GM12878 (cell line): ENCODE results near the gene AWAT1. TPM values are rescaled to one million over a fixed set of nuclear protein-coding genes. Genes with fewer than 3 reads are reported as not detected.
"Not testable (repeated sequence)": the region's sequence is repeated elsewhere in the genome, so short reads cannot be mapped to it uniquely, and the experiment has no call there.

Experiments used
- ATAC-seq: fragments of 200-7000 bp; cut with Tn5 transposase; 3 replicates; pipeline ENCODE4 v1.9.1; 2020; ENCODE audit warnings: mild to moderate bottlenecking, moderate library complexity
- BruUV-seq: library from RNA; stranded (reverse); fragments of 400-500 nt; replicated peaks from 2 replicates; lab custom pipeline; 2021; lab: Mats Ljungman, UMichigan
- CTCF ChIA-PET: fragments of 300-600 bp; sonication (Branson Sonifier 250); formaldehyde crosslinking; extraction: SDS; loops from one replicate; lab custom pipeline; 2021; ENCODE audit warnings: inconsistent platforms; lab: Yijun Ruan, JAX
- POLR2A ChIA-PET: fragments of 350-600 bp; formaldehyde crosslinking; extraction: SDS; loops from one replicate; lab custom pipeline; 2021; ENCODE audit warnings: inconsistent platforms; lab: Charles Lee
- RAD21 ChIA-PET: fragments of 300-600 bp; sonication (Branson Sonifier 250); formaldehyde crosslinking; loops from one replicate; lab custom pipeline; 2023; ENCODE audit warnings: antibody characterized with exemption; ENCODE audit not compliant: unreplicated experiment; lab: Charles Lee
- SMC1A ChIA-PET: fragments of 300-600 bp; sonication (Branson Sonifier 250); formaldehyde crosslinking; loops from one replicate; lab custom pipeline; 2023; ENCODE audit not compliant: unreplicated experiment, uncharacterized antibody; lab: Charles Lee
- DNase-seq: peaks from one replicate; pipeline ENCODE4 v3.0.0-alpha.2; 2011; ENCODE audit warnings: low read depth, low spot score
- FAIRE-seq: peaks from 3 replicates; lab custom pipeline; 2011; peaks lifted over from hg19 to GRCh38; lab: Jason Lieb, UNC
- H2AFZ ChIP-seq: 2 replicates; pipeline ENCODE4 v1.6.0; 2011; ENCODE audit warnings: low read depth, low read length, control low read depth; ENCODE audit not compliant: control insufficient read depth
- H3K27ac ChIP-seq: 2 replicates; pipeline ENCODE4 v1.5.1; 2011; ENCODE audit warnings: control low read depth; ENCODE audit not compliant: control insufficient read depth, insufficient read depth
- H3K27me3 ChIP-seq, 2 experiments: replicated peaks in 1 of 2; 2 replicates each; pipeline versions ENCODE4 v1.6.0 to v1.6.1; 2011; ENCODE audit warnings: low read length in 1 of 2; ENCODE audit not compliant: control insufficient read depth in 2 of 2, insufficient read depth in 2 of 2
- H3K36me3 ChIP-seq, 2 experiments: 2 replicates each; pipeline ENCODE4 v1.5.1; 2011; ENCODE audit warnings: low read length in 1 of 2; ENCODE audit not compliant: control insufficient read depth in 2 of 2, insufficient read depth in 2 of 2
- H3K4me1 ChIP-seq: 2 replicates; pipeline ENCODE4 v1.6.1; 2011; ENCODE audit warnings: mild to moderate bottlenecking, low read length, moderate library complexity, mixed read lengths; ENCODE audit not compliant: control insufficient read depth, insufficient read depth
- H3K4me2 ChIP-seq: 2 replicates; pipeline ENCODE4 v1.6.0; 2011; ENCODE audit warnings: control low read depth; ENCODE audit not compliant: control insufficient read depth, insufficient read depth
- H3K4me3 ChIP-seq: fragments of 200-600 bp; sonication (generic); 2 replicates; pipeline ENCODE4 v1.5.1; 2016
- H3K79me2 ChIP-seq: 2 replicates; pipeline ENCODE4 v1.6.0; 2011; ENCODE audit warnings: low read length; ENCODE audit not compliant: control insufficient read depth, insufficient read depth
- H3K9ac ChIP-seq: 2 replicates; pipeline ENCODE4 v1.8.0; 2011; ENCODE audit warnings: low read length, control low read depth, mixed read lengths; ENCODE audit not compliant: control insufficient read depth, insufficient read depth
- H3K9me3 ChIP-seq: replicated peaks from 3 replicates; pipeline ENCODE4 v1.5.1; 2011; ENCODE audit warnings: mild to moderate bottlenecking, low read length; ENCODE audit not compliant: control insufficient read depth, insufficient read depth
- H4K20me1 ChIP-seq: 2 replicates; pipeline ENCODE4 v1.6.0; 2011; ENCODE audit not compliant: control insufficient read depth, insufficient read depth
- ZNF592 ChIP-seq: fragments of 450-650 bp; IDR thresholded peaks from 2 replicates; pipeline ENCODE4 v1.6.1; 2017; ENCODE audit warnings: mild to moderate bottlenecking, moderate library complexity
- WGBS: methylation state at CpG from one replicate; pipeline ENCODE4 v1.1.6; 2016; ENCODE audit warnings: low lambda C conversion rate; ENCODE audit not compliant: insufficient replicate concordance, insufficient coverage; ENCODE audit errors: missing lambda C conversion rate; 5-methylcytosine and 5-hydroxymethylcytosine counted together
- in situ Hi-C: fragments of 300-500 bp; cut with MboI; formaldehyde crosslinking; loops from 9 replicates; pipeline ENCODE4 v1.14.3; 2018; ENCODE audit warnings: mixed read lengths
- intact Hi-C: fragments of 100-400 bp; cut with micrococcal nuclease; formaldehyde crosslinking; loops from one replicate; pipeline ENCODE4 v1.14.2; 2022; ENCODE audit not compliant: unreplicated experiment
- polyA plus RNA-seq, 11 experiments: library from polyadenylated mRNA; depleted of rRNA in 4 of 11; unstranded in 6 of 11; stranded (reverse) in 5 of 11; fragments of >200 nt; fragmentation: Nextera tagmentation in 4 of 11; fragmentation: Illumina TruSeq in 1 of 11; extraction: Ambion mirVana in 4 of 11; extraction: Trizol in 1 of 11; gene quantifications; 1 replicate in 1 of 11; 2 replicates in 10 of 11; pipeline versions ENCODE4 v1.2.1 to v1.2.3, GENCODE V29; 2011 to 2016; ENCODE audit warnings: inconsistent platforms in 2 of 11, missing spikeins in 2 of 11, low read depth in 1 of 11
- total RNA-seq, 4 experiments: library from RNA; depleted of rRNA in 3 of 4; stranded (reverse); fragments of >200 nt in 3 of 4; fragmentation: Illumina TruSeq in 1 of 4; extraction: Trizol in 1 of 4; gene quantifications; 2 replicates each; pipeline versions ENCODE4 v1.2.1 to v1.2.3, GENCODE V29; 2013 to 2021

The AWAT1 gene
- total and polyA plus RNA-seq, 10 of the 15 experiments (the other 5 are each of a cell fraction or from before 2014, with no cell fraction given): not detected

GRCh38 chrX:70208479-70208878 lies 26.0 kb upstream of the AWAT1 start (continued):
- TF ChIP-seq ZNF592: no peak

GRCh38 chrX:70209570-70209969 lies 24.9 kb upstream of the AWAT1 start:
- H2AFZ ChIP-seq, intact Hi-C loops, H3K79me2 ChIP-seq, H3K27me3 ChIP-seq, H3K9ac ChIP-seq, H3K36me3 ChIP-seq, H3K4me3 ChIP-seq, H3K9me3 ChIP-seq, CTCF ChIA-PET, H3K4me2 ChIP-seq, POLR2A ChIA-PET, FAIRE-seq, RAD21 ChIA-PET, in situ Hi-C loops, H3K27ac ChIP-seq, ATAC-seq, H3K4me1 ChIP-seq, H4K20me1 ChIP-seq, BruUV-seq, DNase-seq: not testable (repeated sequence)
- SMC1A ChIA-PET: interaction anchor here (0.7 kb wide), 1 partner anchor 153 kb away, joined by 3 read pairs; no protein-coding TSS in a partner anchor
- WGBS: 6% methylated on average over 6 of the region's 6 CpGs
